Thyroid gland (tissue), 4 donors: ENCODE data around the gene MAP3K3. TPM values are rescaled to one million over a fixed set of nuclear protein-coding genes. Genes with fewer than 3 reads are reported as not detected.

Experiments
- DNase-seq, 2 donors: peaks; one replicate each; pipeline ENCODE4 v3.0.0-alpha.2; 2019
- H3K27ac ChIP-seq, 3 donors: fragments of 200-600 bp; sonication (generic); 1 replicate in 2 of 3; 2 replicates in 1 of 3; pipeline ENCODE4 v1.5.1; 2016 to 2019; ENCODE audit warnings: mild to moderate bottlenecking in 1 of 3, moderate library complexity in 1 of 3
- H3K27me3 ChIP-seq: fragments of 200-600 bp; sonication (generic); one replicate; pipeline ENCODE4 v1.5.1; 2019
- H3K36me3 ChIP-seq, 2 donors: fragments of 200-600 bp; sonication (generic); one replicate each; pipeline ENCODE4 v1.5.1; 2016 to 2019
- H3K4me1 ChIP-seq, 2 donors: fragments of 200-600 bp; sonication (generic); one replicate each; pipeline ENCODE4 v1.5.1; 2017 to 2019
- H3K4me3 ChIP-seq, 3 donors: fragments of 200-600 bp; sonication (generic); replicated peaks in 1 of 3; 1 replicate in 2 of 3; 2 replicates in 1 of 3; pipeline ENCODE4 v1.5.1; 2016; ENCODE audit warnings: mild to moderate bottlenecking in 1 of 3
- H3K9me3 ChIP-seq: fragments of 200-600 bp; sonication (generic); one replicate; pipeline ENCODE4 v1.5.1; 2017
- CTCF ChIP-seq, 6 experiments: fragments of 200-600 bp in 3 of 6; fragments of 450-650 bp in 3 of 6; sonication (generic) in 3 of 6; IDR thresholded peaks; one replicate each; pipeline ENCODE4 v1.5.1; 2016 to 2019; ENCODE audit warnings: antibody characterized with exemption in 6 of 6, mild to moderate bottlenecking in 2 of 6, inconsistent platforms in 1 of 6, moderate library complexity in 1 of 6
- POLR2A ChIP-seq, 2 donors: fragments of 450-650 bp; IDR thresholded peaks; one replicate each; pipeline ENCODE4 v1.6.1; 2017; ENCODE audit warnings: antibody characterized with exemption in 2 of 2, mild to moderate bottlenecking in 2 of 2, moderate library complexity in 1 of 2
- WGBS, 2 donors: methylation state at CpG; one replicate each; pipeline ENCODE4 v1.1.5; 2017; 5-methylcytosine and 5-hydroxymethylcytosine counted together
- intact Hi-C: fragments of 100-400 bp; cut with DNase I; formaldehyde crosslinking; loops from one replicate; pipeline ENCODE4 v1.15.1; 2023
- total RNA-seq, 4 donors: library from RNA; depleted of rRNA; stranded (reverse); fragments of >200 nt; gene quantifications; one replicate each; pipeline ENCODE4 v1.2.3, GENCODE V29; 2016

Gene MAP3K3
- total RNA-seq, 4 donors from 2014 or later = 38.6 to 68.0 (median 43.8) TPM

- H3K4me3 ChIP-seq = no peak overlapping the region
- no peak overlapping the region for H3K27ac ChIP-seq
- H3K36me3 ChIP-seq = peaks cover 6 to 7% of the 10 kb centered on the region in 2 donors
- intact Hi-C loops = no loop called here
- peaks cover 1 to 12% of the 10 kb centered on the region in 2 donors for H3K4me1 ChIP-seq
- no peaks in the 10 kb centered on the region for H3K27me3 ChIP-seq
- TF ChIP-seq POLR2A (IDR thresholded peaks at IDR 0.05) (no peak), CTCF (IDR thresholded peaks at IDR 0.05) (no peak)
- WGBS, 2 donors = 58 to 81% methylated on average over 2 of the region's 2 CpGs
- DNase-seq = no peak
- H3K9me3 ChIP-seq = no peaks in the 10 kb centered on the region
Observed at GRCh38 chr17:63653050-63653449, 30.8 kb downstream of the MAP3K3 start.

- 35 to 41% methylated on average over 3 of the region's 3 CpGs for WGBS, 2 donors
- peaks cover 3 to 5% of the 10 kb centered on the region in 2 donors for H3K36me3 ChIP-seq
- H3K9me3 ChIP-seq = no peaks in the 10 kb centered on the region
- peaks cover 11 to 21% of the 10 kb centered on the region in 2 donors for H3K4me1 ChIP-seq
- no peaks in the 10 kb centered on the region for H3K27me3 ChIP-seq
- peak; percentile 75 to 80 for DNase-seq
- TF ChIP-seq POLR2A (IDR thresholded peaks at IDR 0.05) (no peak), CTCF (IDR thresholded peaks at IDR 0.05) (no peak)
- H3K27ac ChIP-seq = peak overlapping the region; percentile 12 to 60 (median 21)
- H3K4me3 ChIP-seq = no peak overlapping the region
- intact Hi-C loops = no loop called here
Observed at GRCh38 chr17:63657786-63658185, 35.6 kb downstream of the MAP3K3 start.

DNA sequence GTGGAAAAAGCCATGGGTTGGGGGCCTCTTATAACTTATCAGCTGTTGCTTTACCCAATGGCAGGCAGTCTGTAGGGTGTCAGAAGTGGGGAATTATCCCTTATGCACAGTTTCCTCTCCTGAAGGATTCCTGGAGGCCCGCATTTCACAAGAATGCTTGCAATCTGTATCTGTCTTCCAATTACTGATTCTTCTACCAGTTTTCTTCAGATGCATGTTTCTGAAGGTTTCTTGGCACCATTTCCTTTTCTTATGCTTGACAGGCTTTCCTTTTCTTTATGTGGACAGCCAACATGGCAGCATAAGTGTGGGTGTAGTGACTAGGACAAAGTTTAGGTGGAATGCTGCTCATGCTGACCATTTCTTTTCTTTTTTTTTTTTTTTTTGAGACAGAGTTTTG is 36.1 kb downstream of the MAP3K3 start:
- Histone ChIP-seq H3K27ac (peak overlapping the region; percentile 12 to 60 (median 42)), H3K4me3 (no peak overlapping the region), H3K4me1 (peaks cover 11 to 21% of the 10 kb centered on the region in 2 donors), H3K27me3 (no peaks in the 10 kb centered on the region), H3K9me3 (no peaks in the 10 kb centered on the region), H3K36me3 (no peaks in the 10 kb centered on the region)
- TF ChIP-seq CTCF (IDR thresholded peaks at IDR 0.05) (no peak), POLR2A (IDR thresholded peaks at IDR 0.05) (no peak)
- DNase-seq = no peak
- 31 to 86% methylated on average over 1 of the region's 1 CpG for WGBS, 2 donors
- intact Hi-C loops = no loop called here

- WGBS, 2 donors = 93 to 94% methylated on average over 3 of the region's 3 CpGs
- Histone ChIP-seq H3K27ac (no peak overlapping the region), H3K4me3 (no peak overlapping the region), H3K9me3 (no peaks in the 10 kb centered on the region), H3K4me1 (peaks cover 11 to 17% of the 10 kb centered on the region in 2 donors), H3K36me3 (no peaks in the 10 kb centered on the region), H3K27me3 (no peaks in the 10 kb centered on the region)
- TF ChIP-seq CTCF (IDR thresholded peaks at IDR 0.05) (no peak), POLR2A (IDR thresholded peaks at IDR 0.05) (no peak)
- no peak for DNase-seq
- intact Hi-C loops = no loop called here
Observed at GRCh38 chr17:63659850-63660249, 37.6 kb downstream of the MAP3K3 start.

- Histone ChIP-seq H3K27ac (no peak overlapping the region), H3K9me3 (no peaks in the 10 kb centered on the region), H3K4me1 (no peaks in the 10 kb centered on the region), H3K27me3 (no peaks in the 10 kb centered on the region), H3K4me3 (no peak overlapping the region), H3K36me3 (peaks cover 16 to 17% of the 10 kb centered on the region in 2 donors)
- intact Hi-C loops = no loop called here
- WGBS, 2 donors = 67 to 72% methylated on average over 5 of the region's 5 CpGs
- TF ChIP-seq CTCF (IDR thresholded peaks at IDR 0.05) (no peak), POLR2A (IDR thresholded peaks at IDR 0.05) (no peak)
- DNase-seq = no peak
Observed at GRCh38 chr17:63665527-63666214, 43.5 kb downstream of the MAP3K3 start.
